Activated naive CD4-positive, alpha-beta T cell treated with anti-CD3 and anti-CD28 coated beads, Interleukin-2, amount 50 U/mL, for 24 hours (primary cell): ENCODE measurements around the gene HECW1.
"Not testable (repeated sequence)": the region's sequence is repeated elsewhere in the genome, so short reads cannot be mapped to it uniquely, and the experiment has no call there.

Experiments used
- H3K27ac Mint-ChIP-seq: one replicate; pipeline ENCODE4 v1.8.0; 2021; ENCODE audit warnings: mild to moderate bottlenecking, mixed read lengths
- H3K27me3 Mint-ChIP-seq: one replicate; pipeline ENCODE4 v1.8.0; 2021; ENCODE audit warnings: mixed read lengths
- H3K36me3 Mint-ChIP-seq: one replicate; pipeline ENCODE4 v1.8.0; 2021; ENCODE audit warnings: mixed read lengths
- H3K4me1 Mint-ChIP-seq: one replicate; pipeline ENCODE4 v1.8.0; 2021; ENCODE audit warnings: mixed read lengths
- H3K4me3 Mint-ChIP-seq: one replicate; pipeline ENCODE4 v1.8.0; 2021; ENCODE audit warnings: mild to moderate bottlenecking, mixed read lengths
- H3K9me3 Mint-ChIP-seq: one replicate; pipeline ENCODE4 v1.8.0; 2021; ENCODE audit warnings: mixed read lengths

HECW1 gene

DNA sequence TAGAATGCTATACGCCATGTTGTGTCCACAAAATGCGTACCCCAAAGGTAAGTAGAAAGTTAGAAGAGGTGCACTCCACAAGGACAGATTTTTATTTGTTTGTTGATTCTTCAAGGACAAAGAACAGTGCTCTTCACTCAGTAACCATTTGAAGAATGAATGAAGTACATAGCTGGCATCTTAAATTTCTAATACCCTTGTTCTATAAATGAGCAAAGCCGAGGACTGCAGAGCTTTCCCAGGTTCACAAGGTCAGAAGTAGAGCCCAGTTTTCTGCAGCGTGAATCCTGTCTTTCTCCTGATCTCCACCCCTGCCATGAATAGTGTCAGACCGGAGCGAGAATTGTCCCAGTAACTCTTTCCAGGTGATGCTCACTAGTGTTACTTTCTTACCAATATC, 9.5 kb downstream of the HECW1 start:
- Mint-ChIP-seq H3K27me3 (peaks cover 14% of the 10 kb centered on the region), H3K4me1 (no peaks in the 10 kb centered on the region), H3K36me3 (no peaks in the 10 kb centered on the region), H3K4me3 (no peak overlapping the region), H3K27ac (no peak overlapping the region), H3K9me3 (no peaks in the 10 kb centered on the region)

DNA sequence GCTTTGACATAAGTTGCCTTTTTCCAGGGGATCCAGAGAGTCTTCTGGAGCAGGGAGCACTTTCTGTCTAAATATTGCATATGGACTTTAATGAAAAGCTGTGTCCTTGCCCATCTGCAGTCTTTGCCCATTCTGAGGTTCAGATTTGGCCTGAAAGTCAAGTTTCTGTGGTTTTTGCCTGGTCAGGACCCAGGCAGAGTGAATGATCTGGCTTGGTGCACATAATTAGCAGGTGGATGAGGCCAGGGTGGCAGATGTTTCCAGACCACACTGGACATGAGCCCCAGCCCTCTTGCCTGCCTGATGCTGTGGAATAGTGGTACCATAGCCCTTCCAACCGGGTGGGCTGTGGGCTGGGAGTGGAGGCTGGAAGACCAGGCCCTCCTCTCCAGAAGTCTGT, 11.0 kb downstream of the HECW1 start:
- Mint-ChIP-seq H3K27ac (no peak overlapping the region), H3K36me3 (no peaks in the 10 kb centered on the region), H3K4me3 (no peak overlapping the region), H3K4me1 (no peaks in the 10 kb centered on the region), H3K27me3 (peaks cover 7% of the 10 kb centered on the region), H3K9me3 (no peaks in the 10 kb centered on the region)

DNA sequence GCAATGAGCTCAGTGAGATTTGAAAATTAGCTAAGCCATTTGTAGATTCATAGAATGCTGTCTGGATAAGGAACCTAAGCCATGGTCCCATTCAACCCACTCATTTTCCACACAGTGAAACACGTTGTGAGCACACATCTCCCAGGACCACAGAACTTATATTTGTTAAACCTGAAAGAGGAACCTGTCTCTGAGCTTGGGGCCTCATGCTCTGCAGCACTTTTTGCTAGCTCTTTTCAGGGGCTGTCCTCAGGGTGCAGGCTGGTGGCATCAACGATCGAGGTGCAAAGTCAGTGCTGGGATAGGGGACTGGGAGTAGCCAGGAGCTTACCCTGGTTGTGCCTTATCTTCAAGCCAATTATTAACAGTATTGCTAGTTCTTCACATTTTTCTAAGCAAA, 11.9 kb downstream of the HECW1 start:
- Mint-ChIP-seq H3K4me3 (no peak overlapping the region), H3K36me3 (no peaks in the 10 kb centered on the region), H3K9me3 (no peaks in the 10 kb centered on the region), H3K27me3 (peaks cover 7% of the 10 kb centered on the region), H3K27ac (no peak overlapping the region), H3K4me1 (no peaks in the 10 kb centered on the region)

DNA sequence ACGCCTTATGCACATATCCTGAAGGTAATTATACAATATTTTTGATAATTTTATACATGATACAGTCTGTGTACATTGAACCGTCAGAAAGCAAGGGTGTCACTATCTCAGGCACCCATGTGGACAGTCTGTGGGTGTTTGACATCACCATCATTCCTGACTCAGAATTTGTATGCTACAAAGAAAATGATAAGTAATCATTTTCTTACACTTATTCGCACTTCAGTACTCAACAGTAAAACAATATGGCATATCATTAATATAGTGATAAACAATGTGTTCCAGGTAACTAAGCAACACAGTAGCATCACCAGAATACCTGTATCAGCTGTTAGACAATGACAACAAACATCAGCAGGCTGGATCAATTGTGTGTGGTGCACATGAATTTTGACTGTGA, 17.9 kb downstream of the HECW1 start:
- H3K4me3 Mint-ChIP-seq = no peak overlapping the region
- peaks cover 6% of the 10 kb centered on the region for H3K27me3 Mint-ChIP-seq
- no peaks in the 10 kb centered on the region for H3K36me3 Mint-ChIP-seq
- no peak overlapping the region for H3K27ac Mint-ChIP-seq
- H3K4me1 Mint-ChIP-seq = no peaks in the 10 kb centered on the region
- H3K9me3 Mint-ChIP-seq = no peaks in the 10 kb centered on the region

DNA sequence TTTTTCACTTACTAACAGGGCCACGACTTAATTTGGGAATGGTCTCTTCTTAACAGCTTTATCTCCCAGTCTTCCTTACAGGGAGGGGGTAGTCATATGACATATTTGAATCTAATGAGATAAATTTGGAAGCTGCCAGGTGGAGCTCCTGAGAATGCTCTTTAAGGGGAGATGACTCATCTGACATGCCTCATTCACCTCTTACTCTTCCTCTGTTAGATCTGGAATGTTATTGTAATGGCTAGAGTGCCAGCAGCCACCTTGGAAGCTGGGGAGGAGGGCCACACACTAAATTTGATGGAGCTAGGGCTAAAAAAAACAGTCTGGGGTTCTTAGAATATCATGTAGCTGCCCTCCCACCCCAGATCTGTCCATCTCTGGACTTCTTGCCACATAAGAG, 22.7 kb downstream of the HECW1 start:
- Mint-ChIP-seq H3K4me3 (no peak overlapping the region), H3K9me3 (no peaks in the 10 kb centered on the region), H3K36me3 (no peaks in the 10 kb centered on the region), H3K27me3 (peaks cover 17% of the 10 kb centered on the region), H3K4me1 (no peaks in the 10 kb centered on the region), H3K27ac (no peak overlapping the region)

DNA sequence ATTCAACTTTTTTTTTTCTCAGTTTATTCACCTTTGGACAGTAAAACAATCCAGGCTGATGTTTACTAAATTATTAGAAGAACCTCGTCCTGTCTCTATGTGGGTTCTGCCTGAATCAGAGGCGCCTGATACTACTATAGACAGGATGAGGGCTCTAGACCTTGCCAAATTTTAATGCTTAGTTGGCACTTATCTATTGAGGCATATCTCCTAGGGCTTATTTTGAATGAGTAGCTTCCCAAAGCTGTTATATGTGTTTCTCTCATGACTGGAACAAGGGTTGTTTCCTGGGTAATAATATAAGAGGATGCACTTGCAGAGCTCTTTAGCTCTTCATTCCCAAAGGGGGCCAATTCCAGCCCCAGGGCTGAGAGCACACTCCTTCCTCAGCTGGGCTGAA, 23.6 kb downstream of the HECW1 start:
- H3K36me3 Mint-ChIP-seq = no peaks in the 10 kb centered on the region
- H3K4me1 Mint-ChIP-seq = no peaks in the 10 kb centered on the region
- no peak overlapping the region for H3K4me3 Mint-ChIP-seq
- no peaks in the 10 kb centered on the region for H3K9me3 Mint-ChIP-seq
- no peak overlapping the region for H3K27ac Mint-ChIP-seq
- peaks cover 17% of the 10 kb centered on the region for H3K27me3 Mint-ChIP-seq

DNA sequence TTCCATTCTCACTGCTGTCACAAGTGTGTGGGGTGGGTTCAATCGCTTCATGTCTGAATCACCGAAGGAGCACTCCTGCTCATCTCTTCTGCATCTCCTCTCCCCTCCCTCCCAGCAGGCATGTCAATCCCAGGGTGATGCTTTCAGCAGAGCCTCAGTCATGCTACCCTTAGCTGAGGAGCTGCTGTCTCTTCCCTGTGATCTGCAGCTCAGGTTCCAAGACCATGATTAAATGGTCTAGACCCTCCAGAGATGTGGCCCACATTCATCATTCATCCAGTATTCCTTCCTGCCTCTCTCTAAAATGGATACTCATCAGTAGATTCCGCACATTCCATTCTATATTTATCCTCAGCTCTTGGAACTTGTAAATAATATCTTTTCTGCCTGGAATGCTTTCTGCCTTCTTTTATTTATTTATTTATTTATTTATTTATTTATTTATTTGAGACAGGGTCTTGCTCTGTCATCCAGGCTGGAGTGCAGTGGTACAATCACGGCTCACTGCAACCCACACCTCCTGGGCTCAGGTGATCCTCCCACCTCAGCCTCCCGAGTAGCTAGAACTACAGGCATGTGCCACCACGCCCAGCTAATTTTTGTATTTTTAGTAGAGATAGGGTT, 24.8 kb downstream of the HECW1 start:
- not testable (repeated sequence) for H3K9me3 Mint-ChIP-seq, H3K36me3 Mint-ChIP-seq, H3K4me1 Mint-ChIP-seq, H3K4me3 Mint-ChIP-seq, H3K27ac Mint-ChIP-seq
- peaks cover 17% of the 10 kb centered on the region for H3K27me3 Mint-ChIP-seq

DNA sequence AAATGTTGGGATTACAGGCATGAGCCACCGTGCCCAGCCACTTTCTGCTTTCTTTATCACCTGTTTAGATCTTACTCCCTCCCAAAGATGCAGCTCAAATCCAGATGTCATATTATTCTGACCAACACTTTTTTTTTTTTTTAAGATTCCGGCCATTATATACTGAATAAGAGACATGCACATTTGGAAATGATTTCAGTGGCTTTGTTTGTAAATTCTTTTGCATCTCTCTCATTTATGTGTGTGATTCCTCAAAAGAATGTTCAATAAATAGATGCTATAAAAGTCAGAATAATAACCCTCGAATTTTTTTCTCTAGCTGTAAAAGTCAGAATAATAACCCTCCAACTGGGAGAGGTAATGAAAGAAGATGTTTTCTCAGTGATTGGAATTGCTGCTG, 25.4 kb downstream of the HECW1 start:
- no peak overlapping the region for H3K4me3 Mint-ChIP-seq
- no peaks in the 10 kb centered on the region for H3K36me3 Mint-ChIP-seq
- H3K9me3 Mint-ChIP-seq = no peaks in the 10 kb centered on the region
- H3K27ac Mint-ChIP-seq = no peak overlapping the region
- H3K27me3 Mint-ChIP-seq = peaks cover 17% of the 10 kb centered on the region
- H3K4me1 Mint-ChIP-seq = no peaks in the 10 kb centered on the region

DNA sequence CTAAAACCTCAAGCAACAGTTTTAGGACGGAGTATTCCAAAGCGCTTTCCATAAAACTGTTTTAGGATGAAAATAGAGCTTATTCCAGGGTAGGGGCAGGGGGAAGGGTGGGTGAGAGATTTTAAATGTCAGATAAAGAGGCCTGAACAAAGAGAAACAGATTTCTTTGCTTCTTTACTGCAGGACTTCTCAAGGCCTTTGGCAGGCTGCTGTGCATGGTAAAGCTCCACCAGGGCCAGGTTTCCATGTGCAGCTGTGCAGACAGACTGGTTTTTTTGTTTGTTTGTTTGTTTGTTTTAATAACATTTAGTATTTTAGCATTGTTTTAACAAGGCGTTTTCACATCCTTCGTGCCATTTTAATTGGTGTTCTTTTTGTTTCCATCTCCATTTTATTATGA, 26.3 kb downstream of the HECW1 start:
- H3K27me3 Mint-ChIP-seq = peaks cover 17% of the 10 kb centered on the region
- H3K4me1 Mint-ChIP-seq = no peaks in the 10 kb centered on the region
- H3K9me3 Mint-ChIP-seq = no peaks in the 10 kb centered on the region
- no peak overlapping the region for H3K4me3 Mint-ChIP-seq
- no peaks in the 10 kb centered on the region for H3K36me3 Mint-ChIP-seq
- H3K27ac Mint-ChIP-seq = no peak overlapping the region

DNA sequence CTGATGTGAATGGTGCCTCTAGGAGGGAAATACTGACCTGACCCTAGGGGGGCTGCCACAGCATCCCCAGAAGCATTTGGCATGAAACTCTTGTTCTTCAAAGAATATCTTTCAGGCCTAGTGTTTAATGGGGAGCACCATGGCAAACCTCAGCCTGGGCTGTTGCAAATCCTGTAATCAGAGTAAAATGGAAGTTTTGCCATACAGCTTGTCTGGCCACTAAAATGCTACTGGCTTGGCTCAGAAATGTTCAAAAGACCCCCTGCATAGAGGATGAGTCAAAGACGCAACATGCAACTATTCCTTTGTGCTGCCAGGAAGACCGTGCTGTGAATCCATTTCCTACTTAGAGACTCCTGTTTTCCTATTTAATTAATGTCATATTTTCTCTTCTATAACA, 26.7 kb downstream of the HECW1 start:
- Mint-ChIP-seq H3K4me1 (no peaks in the 10 kb centered on the region), H3K27ac (no peak overlapping the region), H3K27me3 (peaks cover 20% of the 10 kb centered on the region), H3K4me3 (no peak overlapping the region), H3K36me3 (no peaks in the 10 kb centered on the region), H3K9me3 (no peaks in the 10 kb centered on the region)

DNA sequence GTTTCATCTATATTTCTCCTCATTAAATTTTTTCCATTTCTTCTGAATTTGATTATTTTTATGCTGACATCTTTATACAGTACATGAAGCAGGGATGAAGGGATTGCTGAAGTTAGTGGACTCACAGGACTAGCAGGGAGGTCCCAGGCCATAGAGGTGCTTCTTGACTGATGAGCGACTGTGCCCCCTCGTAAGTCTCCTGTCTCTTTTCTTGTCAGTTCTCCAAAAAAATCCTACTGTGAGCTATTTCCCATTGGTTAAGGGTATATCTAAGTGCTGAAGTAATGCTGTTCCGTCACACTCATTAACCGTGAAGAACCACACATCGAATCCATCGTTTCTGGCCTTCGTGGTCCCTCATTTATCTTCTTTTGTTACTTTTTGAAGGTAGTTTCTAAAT, 27.7 kb downstream of the HECW1 start:
- Mint-ChIP-seq H3K27ac (no peak overlapping the region), H3K4me1 (no peaks in the 10 kb centered on the region), H3K9me3 (no peaks in the 10 kb centered on the region), H3K36me3 (no peaks in the 10 kb centered on the region), H3K4me3 (no peak overlapping the region), H3K27me3 (peaks cover 19% of the 10 kb centered on the region)

DNA sequence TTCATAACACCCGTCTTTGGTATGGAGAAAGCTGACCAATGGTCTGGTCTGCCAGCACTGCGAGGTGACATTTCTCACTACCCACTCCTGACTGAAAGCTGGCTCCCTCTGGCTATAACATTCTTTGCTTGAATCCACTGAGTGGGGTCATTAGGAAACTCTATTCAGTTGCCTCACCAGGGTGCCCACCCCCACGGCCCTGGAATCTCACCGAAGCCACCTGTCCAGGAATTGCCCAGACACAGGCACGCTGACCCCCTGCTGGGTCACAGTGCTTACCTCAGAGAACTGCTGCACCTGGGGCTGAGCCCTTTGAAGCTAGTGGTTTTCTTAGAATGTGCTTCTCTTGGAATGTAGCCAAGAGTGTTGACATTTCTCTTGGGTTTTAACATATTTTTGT, 28.6 kb downstream of the HECW1 start:
- H3K36me3 Mint-ChIP-seq = no peaks in the 10 kb centered on the region
- no peaks in the 10 kb centered on the region for H3K4me1 Mint-ChIP-seq
- no peak overlapping the region for H3K4me3 Mint-ChIP-seq
- no peaks in the 10 kb centered on the region for H3K9me3 Mint-ChIP-seq
- H3K27me3 Mint-ChIP-seq = peaks cover 15% of the 10 kb centered on the region
- no peak overlapping the region for H3K27ac Mint-ChIP-seq

DNA sequence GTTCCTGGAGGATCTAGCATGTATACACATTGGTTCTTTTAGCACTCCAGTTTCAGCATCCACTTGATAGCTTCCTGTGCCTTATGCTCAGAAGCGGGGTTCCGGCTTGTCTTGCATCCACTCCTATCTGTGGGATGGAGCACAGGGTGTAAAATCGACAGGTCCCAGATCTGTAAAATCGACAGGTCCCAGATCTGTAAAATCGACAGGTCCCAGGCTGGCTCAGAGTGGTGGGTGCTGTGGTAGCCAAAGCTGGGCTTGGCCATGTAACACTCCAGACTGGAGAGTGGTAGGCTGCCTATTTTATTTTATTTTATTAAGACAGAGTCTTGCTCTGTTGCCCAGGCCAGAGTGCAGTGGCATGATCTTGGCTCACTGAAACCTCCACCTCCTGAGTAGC, 30.3 kb downstream of the HECW1 start:
- Mint-ChIP-seq H3K4me1 (no peaks in the 10 kb centered on the region), H3K36me3 (no peaks in the 10 kb centered on the region), H3K27ac (no peak overlapping the region), H3K9me3 (no peaks in the 10 kb centered on the region), H3K4me3 (no peak overlapping the region), H3K27me3 (peaks cover 14% of the 10 kb centered on the region)

DNA sequence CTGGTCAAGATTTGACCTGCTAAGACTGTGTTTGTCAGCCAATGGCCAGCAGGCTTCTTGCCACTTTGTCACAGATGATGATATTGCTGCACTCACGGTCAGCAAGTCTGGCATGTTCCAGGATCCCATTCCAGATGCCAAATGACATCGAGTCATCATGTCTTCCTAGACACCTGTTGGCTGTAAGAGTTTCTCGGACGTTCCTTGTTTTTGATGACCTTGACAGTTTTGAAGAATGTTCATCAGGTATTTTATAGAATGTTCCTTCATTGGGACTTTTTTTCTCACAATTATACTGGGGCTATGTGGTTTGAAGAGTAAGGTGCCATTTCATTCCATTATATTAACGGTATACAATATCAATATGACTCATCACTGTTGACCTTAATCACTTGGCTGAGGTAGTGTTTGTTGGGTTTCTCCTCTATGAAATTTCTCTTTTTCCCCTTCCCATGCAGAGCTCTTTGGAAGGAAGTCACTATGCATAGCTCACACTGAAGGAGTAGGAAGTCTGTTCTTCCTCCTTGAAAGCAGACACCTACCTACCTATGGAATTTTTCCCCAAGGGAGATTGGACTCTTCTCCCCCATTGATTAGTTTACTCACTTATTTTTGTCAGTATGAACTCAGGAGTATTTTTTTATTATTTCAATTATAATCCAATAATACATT, 31.6 kb downstream of the HECW1 start:
- Mint-ChIP-seq H3K27ac (no peak overlapping the region), H3K4me1 (no peaks in the 10 kb centered on the region), H3K36me3 (no peaks in the 10 kb centered on the region), H3K4me3 (no peak overlapping the region), H3K27me3 (peaks cover 8% of the 10 kb centered on the region), H3K9me3 (no peaks in the 10 kb centered on the region)

DNA sequence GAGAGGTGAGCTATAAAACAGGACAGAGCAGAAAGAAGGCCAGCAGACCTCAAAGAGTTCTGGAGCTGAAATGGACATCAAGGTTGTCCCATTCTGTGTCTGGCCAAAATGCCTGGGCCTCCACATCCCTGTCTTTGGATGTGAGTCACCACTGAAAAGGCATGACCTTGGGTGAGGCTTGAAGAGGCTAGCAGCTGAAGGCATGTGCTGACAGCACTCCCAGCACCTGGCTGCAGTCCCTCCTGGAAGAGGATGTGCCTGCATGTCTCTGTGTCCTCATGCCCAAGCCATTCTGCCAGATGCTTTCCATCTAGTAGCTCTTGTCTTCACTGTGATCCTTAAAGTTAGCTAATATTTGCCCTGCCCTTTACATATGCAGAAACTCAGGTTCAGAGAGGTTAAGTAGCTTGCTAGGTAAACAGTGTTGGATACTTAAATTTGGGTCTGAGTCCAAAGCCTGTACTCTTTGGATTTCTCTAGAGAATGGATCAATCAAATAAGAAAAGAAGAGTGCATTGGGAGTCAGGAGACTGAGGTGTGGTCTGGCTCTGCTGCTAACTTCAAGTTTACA, 35.8 kb downstream of the HECW1 start:
- H3K36me3 Mint-ChIP-seq = no peaks in the 10 kb centered on the region
- no peak overlapping the region for H3K4me3 Mint-ChIP-seq
- no peaks in the 10 kb centered on the region for H3K4me1 Mint-ChIP-seq
- no peaks in the 10 kb centered on the region for H3K9me3 Mint-ChIP-seq
- H3K27me3 Mint-ChIP-seq = peaks cover 17% of the 10 kb centered on the region
- no peak overlapping the region for H3K27ac Mint-ChIP-seq

DNA sequence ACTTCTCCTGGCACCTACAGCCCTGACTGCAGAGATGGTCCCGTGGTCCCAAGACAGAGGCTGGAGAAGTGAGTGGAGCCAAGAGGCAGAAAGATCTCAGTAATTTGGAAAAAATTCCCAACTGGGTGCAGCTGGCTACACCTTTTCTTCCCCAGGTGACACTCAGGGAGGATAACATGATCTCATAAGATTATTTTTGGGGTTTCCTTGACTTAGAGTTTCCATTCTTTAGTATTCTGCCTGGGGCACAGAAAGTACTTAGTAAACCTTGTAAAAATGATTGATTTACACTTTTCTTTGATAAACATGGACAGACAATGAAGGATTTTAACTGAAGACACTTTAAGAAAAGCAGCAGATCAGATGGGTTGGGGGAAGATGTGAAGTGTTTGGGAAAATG, 38.6 kb downstream of the HECW1 start:
- H3K9me3 Mint-ChIP-seq = no peaks in the 10 kb centered on the region
- H3K4me1 Mint-ChIP-seq = no peaks in the 10 kb centered on the region
- H3K36me3 Mint-ChIP-seq = no peaks in the 10 kb centered on the region
- no peak overlapping the region for H3K27ac Mint-ChIP-seq
- H3K4me3 Mint-ChIP-seq = no peak overlapping the region
- peaks cover 20% of the 10 kb centered on the region for H3K27me3 Mint-ChIP-seq

DNA sequence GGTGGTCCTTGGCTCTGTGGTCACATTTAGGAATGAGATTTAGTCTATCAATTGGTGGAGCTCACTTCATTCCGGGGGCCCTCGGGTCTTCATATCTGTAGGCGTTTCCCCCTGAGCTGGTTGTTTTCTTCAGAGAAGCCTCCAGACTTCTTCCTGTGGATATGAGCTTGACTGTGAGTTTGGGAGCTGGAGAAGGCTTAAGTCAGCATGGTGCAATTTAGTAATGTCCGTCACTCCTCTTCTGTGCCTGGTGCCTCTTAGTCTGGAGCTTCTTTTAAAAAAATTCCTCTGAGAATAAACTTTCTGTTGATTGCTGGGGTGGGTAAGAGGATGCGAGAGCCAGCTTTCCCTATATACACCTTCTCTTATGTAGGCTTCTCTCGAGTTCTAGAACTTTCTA, 40.2 kb downstream of the HECW1 start:
- no peaks in the 10 kb centered on the region for H3K4me1 Mint-ChIP-seq
- H3K27me3 Mint-ChIP-seq = peaks cover 16% of the 10 kb centered on the region
- H3K4me3 Mint-ChIP-seq = no peak overlapping the region
- no peaks in the 10 kb centered on the region for H3K36me3 Mint-ChIP-seq
- H3K27ac Mint-ChIP-seq = no peak overlapping the region
- no peaks in the 10 kb centered on the region for H3K9me3 Mint-ChIP-seq
